Muscle of leg (tissue), 11 donors: ENCODE results near the gene RCHY1. TPM values are rescaled to one million over a fixed set of nuclear protein-coding genes. Genes with fewer than 3 reads are reported as not detected.
A peak's percentile ranks its signal among the peaks of the same experiment; 100 is the strongest.
"Not testable (repeated sequence)": the region's sequence is repeated elsewhere in the genome, so short reads cannot be mapped to it uniquely, and the experiment has no call there.

ENCODE experiments used
- DNase-seq: peaks from one replicate; pipeline ENCODE4 v3.0.0; 2013
- H3K27ac ChIP-seq: one replicate; pipeline ENCODE4 v1.5.1; 2013; ENCODE audit warnings: mild to moderate bottlenecking, low read length, control low read depth
- H3K27me3 ChIP-seq: one replicate; pipeline ENCODE4 v1.6.1; 2013; ENCODE audit warnings: low read length; ENCODE audit not compliant: control insufficient read depth, insufficient read depth
- H3K36me3 ChIP-seq: one replicate; pipeline ENCODE4 v1.6.1; 2013; ENCODE audit warnings: low read length; ENCODE audit not compliant: control insufficient read depth, insufficient read depth
- H3K4me1 ChIP-seq: one replicate; pipeline ENCODE4 v1.6.1; 2013; ENCODE audit warnings: low read length; ENCODE audit not compliant: control insufficient read depth, insufficient read depth
- H3K4me3 ChIP-seq: one replicate; pipeline ENCODE4 v1.5.1; 2013; ENCODE audit warnings: low read length, control low read depth
- H3K9me3 ChIP-seq: replicated peaks from 2 replicates; pipeline ENCODE4 v1.6.1; 2013; ENCODE audit warnings: low read depth, low read length; ENCODE audit not compliant: control insufficient read depth
- WGBS: methylation state at CpG from one replicate; pipeline ENCODE4 v1.1.5; 2013; ENCODE audit warnings: missing lambda C conversion rate; ENCODE audit not compliant: insufficient coverage; 5-methylcytosine and 5-hydroxymethylcytosine counted together
- polyA plus RNA-seq, 8 donors: library from polyadenylated mRNA; unstranded; fragments of 120-200 nt; gene quantifications; one replicate each; pipeline versions ENCODE4 v1.2.1 to v1.2.3, GENCODE V29; 2013; ENCODE audit warnings: inconsistent platforms in 1 of 8, low replicate concordance in 1 of 8; ENCODE audit not compliant: insufficient read length in 8 of 8, insufficient read depth in 1 of 8
- total RNA-seq: library from RNA; stranded (reverse); fragments of 120-200 nt; gene quantifications from one replicate; pipeline ENCODE4 v1.2.4, GENCODE V29; 2013

RCHY1 gene
- total and polyA plus RNA-seq, 9 donors = 19.2 to 34.1 (median 26.5) TPM

- WGBS = no CpG with 5 or more reads among the region's 1 CpG
- no peak overlapping the region for H3K27ac ChIP-seq
- no peaks in the 10 kb centered on the region for H3K9me3 ChIP-seq
- H3K27me3 ChIP-seq = no peaks in the 10 kb centered on the region
- DNase-seq = no peak
- H3K4me3 ChIP-seq = no peak overlapping the region
- H3K4me1 ChIP-seq = no peaks in the 10 kb centered on the region
- H3K36me3 ChIP-seq = peaks cover 22% of the 10 kb centered on the region
These were observed 10.9 kb upstream of the RCHY1 start for GRCh38 chr4:75525086-75525485.

GRCh38 chr4:75519452-75519851 lies 5.2 kb upstream of the RCHY1 start:
- not testable (repeated sequence) for H3K9me3 ChIP-seq, H3K27ac ChIP-seq, DNase-seq, H3K4me1 ChIP-seq, H3K27me3 ChIP-seq, H3K4me3 ChIP-seq
- no CpG with 5 or more reads among the region's 7 CpGs for WGBS
- H3K36me3 ChIP-seq = peaks cover 15% of the 10 kb centered on the region

- Histone ChIP-seq H3K9me3 (no peaks in the 10 kb centered on the region), H3K36me3 (peaks cover 15% of the 10 kb centered on the region), H3K27me3 (no peaks in the 10 kb centered on the region), H3K4me1 (peaks cover 9% of the 10 kb centered on the region), H3K27ac (no peak overlapping the region), H3K4me3 (no peak overlapping the region)
- DNase-seq = no peak
- WGBS = no CpG with 5 or more reads among the region's 1 CpG
These were observed 1.9 kb upstream of the RCHY1 start for GRCh38 chr4:75516144-75516543.

- WGBS = 80% methylated on average over 1 of the region's 9 CpGs
- Histone ChIP-seq H3K36me3 (peaks cover 15% of the 10 kb centered on the region), H3K4me3 (peak overlapping the region; percentile 88), H3K27me3 (no peaks in the 10 kb centered on the region), H3K4me1 (peaks cover 9% of the 10 kb centered on the region), H3K27ac (peak overlapping the region; percentile 99), H3K9me3 (no peaks in the 10 kb centered on the region)
- peak; percentile 4 for DNase-seq
These were observed 878 bp upstream of the RCHY1 start for GRCh38 chr4:75514949-75515612.

- Histone ChIP-seq H3K9me3 (no peaks in the 10 kb centered on the region), H3K4me3 (peak overlapping the region; percentile 88), H3K4me1 (peaks cover 9% of the 10 kb centered on the region), H3K27me3 (no peaks in the 10 kb centered on the region), H3K27ac (peak overlapping the region; percentile 99), H3K36me3 (peaks cover 12% of the 10 kb centered on the region)
- WGBS = 0% methylated on average over 4 of the region's 12 CpGs
- no peak for DNase-seq
These were observed 575 bp downstream of the RCHY1 start for GRCh38 chr4:75513526-75514130.

GRCh38 chr4:75512386-75513211 lies 1.6 kb downstream of the RCHY1 start:
- peak; percentile 32 for DNase-seq

GRCh38 chr4:75511841-75512240 lies 2.4 kb downstream of the RCHY1 start:
- peak overlapping the region; percentile 15 for H3K27ac ChIP-seq
- H3K27me3 ChIP-seq = no peaks in the 10 kb centered on the region
- no peak overlapping the region for H3K4me3 ChIP-seq
- peak; percentile 3 for DNase-seq
- no peaks in the 10 kb centered on the region for H3K9me3 ChIP-seq
- H3K4me1 ChIP-seq = peaks cover 9% of the 10 kb centered on the region
- 58% methylated on average over 3 of the region's 3 CpGs for WGBS
- H3K36me3 ChIP-seq = peaks cover 2% of the 10 kb centered on the region

More at GRCh38 chr4:75512386-75513211, 1.6 kb downstream of the RCHY1 start:
- peaks cover 7% of the 10 kb centered on the region for H3K36me3 ChIP-seq
- no peaks in the 10 kb centered on the region for H3K27me3 ChIP-seq
- WGBS = 40% methylated on average over 2 of the region's 6 CpGs
- no peaks in the 10 kb centered on the region for H3K9me3 ChIP-seq
- peak overlapping the region; percentile 99 for H3K27ac ChIP-seq
- H3K4me3 ChIP-seq = peak overlapping the region; percentile 88
- H3K4me1 ChIP-seq = peaks cover 9% of the 10 kb centered on the region

GRCh38 chr4:75509592-75509991 lies 4.6 kb downstream of the RCHY1 start:
- H3K4me3 ChIP-seq, H3K4me1 ChIP-seq, H3K36me3 ChIP-seq, H3K27me3 ChIP-seq, DNase-seq, H3K9me3 ChIP-seq, H3K27ac ChIP-seq: not testable (repeated sequence)
- WGBS = no CpG with 5 or more reads among the region's 4 CpGs

GRCh38 chr4:75505630-75506029 lies 8.6 kb downstream of the RCHY1 start:
- peaks cover 4% of the 10 kb centered on the region for H3K36me3 ChIP-seq

GRCh38 chr4:75502671-75503070 lies 11.5 kb downstream of the RCHY1 start:
- Histone ChIP-seq H3K4me3 (no peak overlapping the region), H3K36me3 (peaks cover 6% of the 10 kb centered on the region), H3K27ac (no peak overlapping the region), H3K9me3 (peaks cover 10% of the 10 kb centered on the region), H3K27me3 (no peaks in the 10 kb centered on the region), H3K4me1 (no peaks in the 10 kb centered on the region)
- DNase-seq = no peak
- WGBS = no CpG with 5 or more reads among the region's 2 CpGs

More at GRCh38 chr4:75505630-75506029, 8.6 kb downstream of the RCHY1 start:
- Histone ChIP-seq H3K9me3 (no peaks in the 10 kb centered on the region), H3K27ac (no peak overlapping the region), H3K4me3 (no peak overlapping the region), H3K4me1 (no peaks in the 10 kb centered on the region), H3K27me3 (no peaks in the 10 kb centered on the region)
- no CpG with 5 or more reads among the region's 2 CpGs for WGBS
- DNase-seq = no peak
